ENCODE measurements around the gene EFHD1.

EFHD1 gene

DNA sequence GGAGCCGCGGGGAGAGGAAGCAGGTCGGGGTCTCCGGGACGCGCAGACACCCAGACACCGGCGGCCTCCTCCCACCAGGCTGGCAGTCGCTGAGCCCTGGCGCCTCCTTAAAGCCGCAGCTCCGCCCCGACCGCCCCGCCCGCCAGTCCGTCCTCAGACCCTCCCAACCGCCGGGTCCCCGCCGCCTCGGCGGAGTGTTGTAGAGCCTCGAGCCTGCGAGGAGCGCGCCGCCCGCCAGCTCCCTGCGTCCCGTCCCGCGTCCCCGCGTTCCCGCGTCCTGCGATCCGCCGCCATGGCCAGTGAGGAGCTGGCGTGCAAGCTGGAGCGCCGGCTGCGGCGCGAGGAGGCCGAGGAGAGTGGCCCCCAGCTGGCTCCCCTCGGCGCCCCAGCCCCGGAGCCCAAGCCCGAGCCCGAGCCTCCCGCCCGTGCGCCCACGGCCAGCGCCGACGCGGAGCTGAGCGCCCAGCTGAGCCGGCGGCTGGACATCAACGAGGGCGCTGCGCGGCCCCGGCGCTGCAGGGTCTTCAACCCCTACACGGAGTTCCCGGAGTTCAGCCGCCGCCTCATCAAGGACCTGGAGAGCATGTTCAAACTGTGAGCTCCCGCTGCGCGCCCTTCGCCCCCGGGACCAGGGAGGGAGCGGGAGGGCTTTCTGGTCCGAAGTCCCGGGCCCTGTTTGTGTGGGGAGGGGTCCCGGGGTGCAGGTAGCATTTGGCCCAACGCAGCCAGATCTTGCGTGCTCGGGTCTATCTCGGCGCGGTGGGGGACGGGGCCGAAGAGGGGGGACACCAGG is at the start of gene EFHD1:
Gene EFHD1 (plus strand): TSS at position 192 of the 793 bp plus-strand sequence. CDS start 101 bp downstream, at position 293.
- no peak for DNase-seq

DNA sequence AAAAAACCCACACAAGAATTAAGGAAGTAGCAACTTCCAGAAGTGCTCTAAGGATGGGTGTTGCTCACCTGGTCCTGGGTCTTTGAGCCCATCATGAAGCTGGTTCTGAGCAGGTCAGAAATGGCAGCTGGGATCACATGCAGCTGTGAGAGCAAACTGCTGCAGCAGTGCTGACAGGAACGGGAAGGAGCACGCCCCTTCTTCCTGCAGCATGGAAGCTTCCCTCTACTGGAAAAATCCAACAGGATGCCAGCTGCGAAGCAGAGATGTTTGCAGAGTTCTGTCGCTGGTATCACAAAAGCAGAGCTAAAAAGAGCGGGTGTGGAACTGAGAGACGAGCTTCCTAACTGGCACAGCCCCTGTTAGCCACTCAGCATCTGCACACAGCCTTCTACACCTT is 49.2 kb upstream of the EFHD1 start:
- no peak for DNase-seq

- no peak for DNase-seq
Measured at GRCh38 chr2:232586943-232587505, 46.4 kb upstream of the EFHD1 start.

GRCh38 chr2:232587512-232587911 is 45.9 kb upstream of the EFHD1 start:
- DNase-seq, result no peak

- no peak for DNase-seq
Measured at GRCh38 chr2:232588031-232588430, 45.4 kb upstream of the EFHD1 start.

DNA sequence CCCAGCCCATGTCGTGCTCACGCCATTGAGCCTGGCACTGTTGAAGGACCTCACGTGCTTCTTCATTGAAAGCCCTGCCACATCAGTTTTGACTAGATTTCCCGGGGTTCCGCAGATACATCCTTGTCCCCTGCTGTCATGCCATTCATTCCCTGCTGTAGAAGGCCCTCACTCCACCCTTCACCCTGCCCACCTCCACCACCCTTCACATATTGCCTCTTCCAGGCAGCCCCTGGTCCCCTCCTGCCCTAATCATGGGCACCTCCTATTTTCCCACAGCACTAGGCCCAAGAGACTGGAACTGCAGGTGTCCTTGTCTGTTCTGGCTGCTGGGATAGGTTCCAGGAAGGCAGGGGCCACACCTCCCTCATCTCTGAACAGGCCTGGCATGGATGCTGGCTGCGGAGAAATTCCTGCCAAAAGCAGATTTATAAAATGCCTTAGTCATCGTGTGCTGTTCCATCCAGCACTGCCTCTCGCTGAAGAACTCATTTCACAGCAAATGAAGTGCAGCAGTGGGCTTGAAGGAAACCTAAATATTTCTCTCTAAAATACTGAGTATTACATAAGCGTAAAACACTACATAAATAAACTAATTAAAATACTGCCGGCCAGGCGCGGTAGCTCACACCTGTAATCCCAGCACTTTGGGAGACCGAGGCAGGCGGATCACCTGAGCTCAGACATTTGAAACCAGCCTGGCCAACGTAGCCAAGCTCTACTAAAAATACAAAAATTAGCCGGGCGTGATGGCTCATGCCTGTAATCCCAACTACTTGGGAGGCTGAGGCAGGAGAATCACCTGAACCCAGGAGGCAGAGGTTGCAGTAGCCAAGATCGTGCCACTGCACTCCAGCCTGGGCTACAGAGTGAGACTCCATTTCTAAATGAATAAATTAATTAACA is 44.5 kb upstream of the EFHD1 start:
- no peak for DNase-seq

DNA sequence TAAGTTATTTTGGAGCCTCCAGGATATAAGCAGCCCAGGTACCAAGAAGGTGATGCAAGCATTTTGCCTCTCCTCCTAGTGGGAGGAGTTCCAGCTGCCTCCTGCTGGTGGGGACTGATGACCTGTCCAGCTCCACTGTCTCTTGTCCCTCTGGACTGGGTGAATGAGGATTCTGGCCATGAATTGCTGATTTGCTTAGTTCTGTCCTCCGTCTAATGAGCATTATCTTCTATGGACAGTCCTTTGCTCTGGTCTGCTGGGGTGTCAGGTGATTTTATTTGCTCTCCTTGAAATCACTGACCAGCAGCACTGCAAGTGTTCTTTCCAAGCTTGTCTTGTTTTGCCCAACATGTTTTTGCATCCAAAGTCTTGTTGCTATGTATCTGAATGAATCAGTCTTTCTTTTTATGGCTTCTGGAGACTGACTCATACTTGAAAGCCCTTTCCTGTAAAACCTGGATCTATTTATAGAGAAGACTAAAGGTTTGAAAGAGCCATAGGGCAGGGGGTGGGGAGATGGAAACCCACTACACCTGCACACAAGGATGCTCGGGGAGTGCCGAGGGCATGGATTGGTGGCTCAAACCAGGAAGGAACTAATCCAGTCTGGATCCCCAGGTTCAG is 40.5 kb upstream of the EFHD1 start:
- DNase-seq, result no peak

DNA sequence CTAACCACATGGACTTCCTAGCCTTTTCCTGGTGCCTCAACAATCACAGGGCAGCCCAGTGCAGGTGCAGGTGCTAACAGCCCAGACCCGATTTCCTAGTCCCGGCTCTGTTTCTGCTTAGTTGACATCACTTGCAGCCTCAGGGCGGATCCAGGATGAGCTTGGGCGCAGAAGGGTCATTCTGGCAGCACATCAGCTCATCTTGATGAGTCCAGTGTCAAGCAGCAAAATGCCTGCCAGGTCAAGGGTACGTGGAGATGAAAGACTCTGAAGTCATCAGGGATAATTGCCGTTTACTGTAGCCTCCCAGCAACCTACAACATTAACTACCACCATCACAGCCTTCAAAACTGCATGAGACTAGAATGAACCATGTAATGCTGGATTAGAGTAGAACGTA is 39.4 kb upstream of the EFHD1 start:
- DNase-seq, result no peak

DNA sequence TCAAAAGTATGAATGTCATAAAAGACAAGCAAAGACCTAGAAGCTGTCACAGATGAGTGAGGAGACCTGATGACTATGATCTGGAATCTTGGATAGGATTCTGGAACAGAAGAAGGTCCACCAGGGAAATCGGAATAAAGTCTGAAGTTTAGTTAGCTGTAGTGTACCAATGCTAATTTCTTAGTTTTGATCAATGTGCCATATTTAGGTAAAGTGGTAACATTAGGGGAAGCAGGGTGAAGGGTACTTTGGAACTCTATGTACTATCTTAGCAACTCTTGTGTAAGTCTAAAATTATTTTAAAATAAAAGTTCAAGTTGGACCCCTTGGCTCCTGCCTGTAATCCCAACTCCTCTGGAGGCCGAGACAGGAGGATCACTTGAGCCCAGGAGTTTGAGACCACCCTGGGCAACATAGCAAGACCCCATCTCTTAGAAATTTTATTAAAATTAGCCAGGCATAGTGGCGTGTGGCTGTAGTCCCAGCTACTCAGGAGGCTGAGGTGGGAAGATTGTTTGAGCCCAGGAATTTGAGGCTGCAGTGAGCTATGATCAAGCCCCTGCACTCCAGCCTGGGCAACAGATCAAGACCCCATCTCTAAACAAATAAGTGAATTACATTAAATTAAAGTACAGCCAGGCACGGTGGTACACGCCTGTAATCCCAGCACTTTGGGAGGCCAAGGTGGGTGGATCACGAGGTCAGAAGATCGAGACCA is 35.9 kb upstream of the EFHD1 start:
- DNase-seq, result no peak

GRCh38 chr2:232598293-232598692 is 35.1 kb upstream of the EFHD1 start:
- no peak for DNase-seq

DNA sequence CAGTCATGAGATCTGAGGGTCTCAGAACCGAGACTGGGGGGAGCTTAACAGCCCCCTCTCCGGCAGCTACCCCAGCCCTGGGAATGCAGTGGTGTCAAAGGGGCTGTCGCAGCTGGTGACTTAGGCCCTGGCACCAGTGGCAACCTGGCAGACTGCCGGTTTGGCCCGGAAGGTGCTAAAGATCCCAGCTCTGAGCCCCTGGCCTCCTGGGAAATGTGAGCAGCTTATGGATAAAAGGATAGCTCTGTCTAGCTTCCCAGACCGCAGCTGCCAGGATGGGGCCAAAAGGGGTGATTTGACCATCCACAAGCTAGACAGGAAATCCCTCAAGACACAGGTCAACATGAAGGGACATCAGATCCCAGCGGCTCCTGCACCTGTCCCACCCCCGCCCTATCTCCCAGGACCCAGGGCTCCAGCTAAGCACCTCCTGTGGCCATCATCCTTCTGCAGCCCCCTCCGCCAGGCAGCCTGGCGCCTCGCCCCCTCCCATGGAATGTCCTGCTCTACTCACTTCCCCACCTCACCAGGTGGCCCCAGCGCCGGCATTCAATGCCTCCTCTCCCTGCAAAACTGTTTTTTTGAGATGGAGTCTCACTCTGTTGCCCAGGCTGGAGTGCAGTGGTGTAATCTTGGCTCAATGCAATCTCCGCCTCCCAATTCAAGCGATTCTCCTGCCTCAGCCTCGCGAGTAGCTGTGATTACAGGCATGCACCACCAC is 33.2 kb upstream of the EFHD1 start:
- DNase-seq, result no peak

GRCh38 chr2:232603283-232603682 is 30.1 kb upstream of the EFHD1 start:
- DNase-seq, result no peak

- DNase-seq, result no peak
Measured at GRCh38 chr2:232604535-232604934, 28.9 kb upstream of the EFHD1 start.

DNA sequence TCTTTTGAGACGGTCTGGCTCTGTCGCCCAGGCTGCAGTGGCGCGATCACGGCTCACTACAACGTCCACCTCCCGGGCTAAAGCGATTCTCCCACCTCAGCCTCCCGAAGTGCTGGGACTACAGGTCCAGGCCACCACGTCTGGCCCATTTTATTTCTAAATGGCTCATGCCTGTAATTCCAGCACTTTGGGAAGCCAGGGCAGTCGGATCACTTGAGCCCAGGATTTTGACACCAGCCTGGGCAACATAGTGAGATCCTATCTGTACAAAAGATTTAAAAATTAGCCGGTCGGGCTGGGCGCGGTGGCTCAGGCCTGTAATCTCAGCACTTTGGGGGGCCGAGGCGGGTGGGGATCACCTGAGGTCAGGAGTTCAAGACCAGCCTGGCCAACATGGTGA is 26.4 kb upstream of the EFHD1 start:
- no peak for DNase-seq

DNA sequence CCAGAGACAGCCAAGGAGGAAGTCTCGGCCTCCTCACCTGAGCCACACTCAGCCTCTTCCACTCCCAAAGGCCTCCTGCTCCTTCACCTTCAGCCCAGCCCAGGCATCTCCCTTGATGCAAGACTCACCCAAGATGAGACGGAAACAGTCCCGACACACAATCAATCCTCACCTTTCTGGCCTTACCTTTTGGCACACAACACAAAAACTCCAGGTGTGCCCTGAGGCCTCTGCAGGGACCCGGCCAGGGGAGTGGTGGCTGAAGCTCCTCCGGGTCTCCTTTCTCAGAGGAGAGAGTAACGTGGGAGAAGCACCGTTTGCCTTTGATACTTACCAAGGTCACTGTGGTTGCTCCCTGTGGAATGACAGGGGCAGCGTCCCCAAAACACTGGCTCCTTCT is 23.8 kb upstream of the EFHD1 start:
- no peak for DNase-seq

DNA sequence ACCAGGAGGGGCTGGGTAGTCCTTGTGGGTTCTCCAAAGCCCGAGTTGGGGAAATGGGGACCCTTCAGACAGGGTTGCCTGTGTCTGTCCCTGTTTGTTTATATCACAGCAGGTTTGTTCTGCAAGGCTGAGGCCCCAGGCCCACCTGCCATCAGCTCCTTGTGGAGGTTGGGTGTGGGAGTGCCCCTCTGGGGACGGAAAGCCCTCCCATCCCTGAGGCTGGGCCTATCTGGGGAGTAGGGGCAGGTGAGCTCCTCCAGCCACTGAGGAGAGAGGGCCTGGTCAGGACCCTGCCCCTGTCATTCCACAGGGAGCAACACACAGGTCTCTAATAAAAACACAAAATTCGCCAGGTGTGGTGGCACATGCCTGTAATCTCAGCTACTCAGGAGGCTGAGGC is 23.3 kb upstream of the EFHD1 start:
- DNase-seq, result no peak

- no peak for DNase-seq
Measured at GRCh38 chr2:232611061-232611460, 22.3 kb upstream of the EFHD1 start.

DNA sequence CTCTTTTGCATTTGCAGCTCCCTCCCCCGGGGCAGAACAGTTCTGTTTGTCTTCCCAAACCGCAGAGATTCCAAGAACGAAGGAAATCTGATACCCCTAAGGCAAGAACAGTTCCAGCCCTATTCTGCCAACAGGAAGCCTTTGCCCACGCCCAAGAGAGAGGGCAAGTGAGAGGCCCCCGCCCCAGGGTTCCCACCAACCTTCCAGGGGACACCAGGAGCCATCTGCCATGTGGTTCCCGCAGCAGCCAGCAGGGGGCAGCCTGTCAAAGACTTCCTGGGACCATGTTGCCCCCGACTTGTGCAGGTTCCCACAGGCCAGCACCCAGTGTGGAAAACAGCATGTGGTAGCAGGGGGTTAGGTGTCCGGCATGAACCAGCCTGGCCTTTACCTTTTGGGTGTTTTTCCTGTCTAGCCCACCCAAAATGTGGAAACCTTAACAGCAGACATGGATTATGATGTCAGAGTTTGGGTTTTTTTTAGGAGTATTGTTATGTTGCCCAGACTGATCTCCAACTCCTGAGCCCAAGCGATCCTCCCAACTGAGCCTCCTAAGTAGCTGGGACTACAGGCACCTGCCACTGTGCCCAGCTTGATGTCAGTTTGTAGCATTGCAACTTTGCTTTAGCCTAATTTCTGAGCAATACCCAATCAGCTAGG is 21.7 kb upstream of the EFHD1 start:
- DNase-seq, result no peak

DNA sequence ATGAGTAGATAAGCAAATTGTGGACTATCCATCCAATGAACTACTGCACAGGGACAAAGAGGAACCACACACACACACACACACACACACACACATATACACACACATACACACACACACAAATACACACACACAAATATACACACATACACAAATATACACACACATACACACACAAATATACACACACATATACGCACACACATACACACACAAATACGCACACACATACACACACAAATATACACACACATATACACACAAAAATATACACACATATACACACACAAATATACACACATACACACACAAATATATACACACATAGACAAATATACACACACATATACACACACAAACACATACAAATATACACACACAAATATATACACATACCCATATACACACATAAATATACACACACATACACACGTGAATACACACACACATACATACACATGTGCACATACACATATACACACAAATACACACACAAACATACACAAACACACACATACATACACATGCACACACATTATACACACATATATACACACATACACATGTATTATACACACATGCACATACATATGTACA is 19.8 kb upstream of the EFHD1 start:
- DNase-seq, result no peak

- DNase-seq, result no peak
Measured at GRCh38 chr2:232615339-232615738, 18.1 kb upstream of the EFHD1 start.

GRCh38 chr2:232621186-232621585 is 12.2 kb upstream of the EFHD1 start:
- DNase-seq, result no peak

Measured in NCI-H2029 (cell line).